Right ventricle myocardium inferior (tissue), 1 donor: ENCODE data around the gene COL4A6. TPM values are rescaled to one million over a fixed set of nuclear protein-coding genes. Genes with fewer than 3 reads are reported as not detected.
"Not testable (repeated sequence)": the region's sequence is repeated elsewhere in the genome, so short reads cannot be mapped to it uniquely, and the experiment has no call there.

Source experiments
- ATAC-seq: fragments of 200-7000 bp; cut with Tn5 transposase; one replicate; pipeline ENCODE4 v1.9.1; 2020; ENCODE audit warnings: mild to moderate bottlenecking, moderate library complexity
- DNase-seq: peaks from one replicate; pipeline ENCODE4 v3.0.0; 2021; ENCODE audit errors: missing footprints
- intact Hi-C: fragments of 100-400 bp; cut with DNase I; formaldehyde crosslinking; loops from one replicate; pipeline ENCODE4 v1.11.0; 2022
- total RNA-seq: library from RNA; stranded (reverse); fragmentation: NEBNext Ultra II Directional; extraction: Animal tissue kit (Norgen Biotek cat#: 25700); gene quantifications from one replicate; pipeline ENCODE4 v1.2.1, GENCODE V29; 2021
- donor health status: DM: no; HTN: yes; CAD: no; lungs with severe emphysema.

The COL4A6 gene
- total RNA-seq, 1 donor from 2014 or later, result 8.3 TPM

DNA sequence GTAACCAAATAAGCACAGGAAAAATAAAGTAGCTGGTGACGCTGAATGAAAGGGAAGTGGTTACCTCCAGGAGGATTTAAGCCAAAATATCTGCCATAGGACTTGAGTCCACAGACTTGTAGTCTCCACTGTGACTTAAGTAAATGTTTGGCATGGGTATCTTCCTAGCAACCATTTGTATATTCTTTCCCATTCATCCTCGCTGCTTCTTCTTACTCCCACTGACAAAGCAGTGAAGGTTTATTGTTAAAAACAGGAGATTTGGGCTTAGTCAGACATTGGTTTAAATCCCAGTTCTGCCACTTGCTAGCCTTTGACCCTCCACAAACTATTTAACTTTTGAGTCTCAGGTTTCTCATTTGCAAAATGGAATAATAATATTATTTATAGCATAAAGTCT, 22.3 kb downstream of the COL4A6 start:
- intact Hi-C loops, result no loop called here
- no peak for ATAC-seq
- no peak for DNase-seq

DNA sequence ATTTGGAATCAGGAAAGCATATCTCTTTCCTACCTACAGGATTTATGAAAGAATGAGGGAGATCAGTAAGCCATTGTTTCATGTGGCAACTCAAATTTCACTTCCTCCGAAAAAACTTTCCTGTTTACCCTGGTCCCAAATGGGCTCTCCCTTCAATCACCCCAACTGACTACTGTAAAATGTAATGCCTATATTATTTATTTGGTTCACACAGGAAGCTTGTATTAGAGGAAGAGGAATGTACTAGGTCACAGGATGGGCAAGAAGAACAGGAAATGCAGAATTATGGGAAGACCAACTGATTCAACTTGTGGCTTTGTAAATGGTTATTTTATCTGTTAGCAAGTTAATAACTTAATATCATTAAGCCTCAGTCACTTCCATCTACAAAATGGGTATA, 23.1 kb downstream of the COL4A6 start:
- no peak for ATAC-seq
- intact Hi-C loops, result no loop called here
- DNase-seq, result no peak

DNA sequence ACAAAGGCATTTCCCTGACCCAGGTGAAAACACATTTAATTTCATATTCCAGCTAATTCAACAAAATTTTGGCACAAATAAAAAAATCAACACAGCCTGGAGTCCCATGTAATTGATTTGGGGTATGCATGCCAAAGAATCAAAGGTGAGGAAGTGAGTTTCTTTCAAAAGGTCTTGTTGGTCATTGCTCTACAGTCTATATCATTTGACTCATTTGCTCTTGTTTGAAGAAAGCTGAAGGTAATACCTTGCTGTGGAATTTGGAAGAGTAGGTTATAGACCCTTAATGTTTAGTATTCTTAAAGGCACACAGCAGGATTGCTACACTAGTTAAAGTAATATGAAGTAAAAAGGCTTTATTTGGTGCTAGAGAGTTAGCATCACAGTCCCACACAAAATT, 25.4 kb downstream of the COL4A6 start:
- no peak for DNase-seq
- intact Hi-C loops, result no loop called here
- no peak for ATAC-seq

DNA sequence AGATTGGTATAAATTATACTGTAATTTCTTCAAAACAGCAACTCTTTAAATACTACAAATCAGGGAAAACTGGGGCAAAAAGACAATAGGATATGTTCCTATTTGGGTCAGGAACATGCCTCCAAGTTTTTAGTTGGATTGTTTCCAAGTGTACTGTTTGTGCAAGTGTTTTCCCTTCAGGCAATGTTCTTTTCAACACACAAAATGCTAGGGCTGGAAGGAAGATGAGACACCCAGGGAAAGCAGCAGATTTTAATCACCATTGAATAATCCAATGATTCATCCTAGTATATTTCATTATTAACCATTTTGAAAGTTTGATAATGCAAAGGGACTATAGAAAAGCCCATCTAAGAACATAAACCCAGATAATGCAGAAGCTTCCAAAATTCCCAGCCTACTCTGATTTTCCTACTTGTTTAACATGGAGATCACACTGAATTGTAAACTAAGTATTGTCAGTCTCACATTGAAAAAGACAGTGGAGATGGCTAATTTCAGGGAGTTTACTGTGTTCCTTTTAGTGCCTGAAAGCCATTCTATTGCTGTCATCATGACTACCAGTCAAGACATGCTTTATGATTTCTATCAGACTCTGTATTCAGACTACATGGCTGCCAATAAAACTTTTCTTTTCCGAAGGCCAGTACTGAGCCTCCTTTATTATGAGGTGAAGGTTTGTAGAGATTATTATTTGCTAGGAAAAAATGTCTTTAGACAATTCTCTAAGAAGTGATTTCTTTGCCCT, 38.6 kb downstream of the COL4A6 start:
- no peak for ATAC-seq
- DNase-seq, result no peak
- intact Hi-C loops, result no loop called here

DNA sequence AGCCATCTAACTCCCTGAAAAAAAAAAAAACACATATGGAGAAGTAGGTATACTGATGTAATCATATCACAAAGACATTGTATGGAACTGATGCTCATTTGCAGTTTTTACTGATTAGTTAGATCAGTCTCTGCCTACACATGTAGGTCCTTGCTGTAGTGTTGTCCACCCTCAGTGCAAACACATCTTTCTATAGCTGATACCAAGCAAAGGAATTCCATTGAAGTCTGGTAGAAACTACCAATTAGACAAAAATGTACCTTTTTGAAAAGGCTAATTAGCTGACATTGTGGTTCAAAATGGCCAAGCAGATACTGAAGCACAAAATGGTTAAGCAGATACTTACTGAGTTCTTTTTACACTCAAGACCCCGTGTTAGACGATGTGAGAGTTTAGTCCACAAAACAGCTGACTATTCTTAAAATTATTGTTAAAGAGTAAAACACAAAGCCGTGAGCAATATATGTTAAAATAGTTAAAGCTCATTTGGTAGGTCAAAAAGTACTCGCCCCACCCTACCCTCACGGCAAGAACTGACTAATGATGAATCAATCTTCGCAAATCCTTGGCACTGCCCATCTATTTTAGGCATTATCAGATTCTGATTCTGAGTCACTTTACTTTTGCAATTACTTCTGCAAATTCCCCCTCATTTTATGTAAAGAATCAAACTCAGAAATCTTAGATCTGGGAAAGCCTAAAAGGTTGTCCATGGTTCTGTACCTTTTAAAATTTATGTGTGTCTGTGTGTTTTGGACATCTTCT, 40.4 kb downstream of the COL4A6 start:
- intact Hi-C loops, result no loop called here
- no peak for DNase-seq
- ATAC-seq, result no peak

DNA sequence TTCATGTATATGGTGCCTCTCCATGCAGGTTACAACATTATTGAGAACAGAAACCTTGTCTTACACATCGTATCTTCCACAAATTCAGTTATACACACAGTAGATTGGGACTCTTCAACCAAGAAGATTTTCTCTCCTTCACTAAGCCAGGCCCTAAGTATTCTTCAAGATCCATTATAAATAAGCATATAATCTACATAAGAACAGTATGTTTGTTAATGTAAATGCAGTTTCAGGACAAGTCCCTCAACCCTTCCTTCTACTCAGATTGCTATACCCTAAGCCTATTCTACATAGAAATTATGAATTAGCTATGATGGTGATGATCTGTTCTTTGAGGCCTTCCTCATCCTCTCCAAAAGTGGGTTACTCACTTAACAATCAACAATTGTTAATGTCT, 41.2 kb downstream of the COL4A6 start:
- ATAC-seq, result no peak
- intact Hi-C loops, result no loop called here

DNA sequence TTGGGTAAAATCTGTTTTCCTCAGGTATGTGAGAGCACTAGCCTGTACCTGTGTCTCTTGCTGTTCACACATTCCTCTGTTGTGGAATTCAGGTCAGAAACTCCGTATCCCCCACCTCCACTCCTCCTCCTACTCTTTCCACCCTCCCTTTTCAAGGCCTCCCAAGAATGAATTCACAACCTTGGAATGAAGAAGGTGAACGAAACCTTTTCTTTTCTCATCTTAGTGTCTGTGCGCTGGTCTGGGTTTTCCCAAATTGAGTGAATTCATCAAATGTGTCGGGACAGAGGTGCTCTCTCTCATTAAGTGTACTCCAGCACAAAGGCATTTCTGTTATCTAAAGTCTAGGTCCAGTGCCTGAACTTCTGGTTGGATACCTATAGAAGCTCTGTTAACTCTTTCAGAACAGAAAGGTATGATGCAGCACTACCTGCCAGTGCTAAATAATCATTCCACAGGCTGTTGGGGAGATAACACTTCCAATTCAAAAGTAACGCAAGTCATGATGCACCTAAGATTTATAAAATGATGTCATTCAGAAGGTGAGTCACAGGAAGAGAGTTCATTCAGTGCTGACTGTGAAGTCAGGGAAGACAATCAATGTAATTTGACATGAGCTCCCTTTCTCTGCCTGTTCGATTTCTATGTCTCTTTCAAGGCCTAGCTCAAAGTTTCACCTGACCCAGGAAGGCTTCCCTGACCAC, 41.9 kb downstream of the COL4A6 start:
- DNase-seq (no peak), ATAC-seq (no peak)
- intact Hi-C loops, result no loop called here

More for the DNA sequence above, 41.2 kb downstream of the COL4A6 start:
- no peak for DNase-seq

DNA sequence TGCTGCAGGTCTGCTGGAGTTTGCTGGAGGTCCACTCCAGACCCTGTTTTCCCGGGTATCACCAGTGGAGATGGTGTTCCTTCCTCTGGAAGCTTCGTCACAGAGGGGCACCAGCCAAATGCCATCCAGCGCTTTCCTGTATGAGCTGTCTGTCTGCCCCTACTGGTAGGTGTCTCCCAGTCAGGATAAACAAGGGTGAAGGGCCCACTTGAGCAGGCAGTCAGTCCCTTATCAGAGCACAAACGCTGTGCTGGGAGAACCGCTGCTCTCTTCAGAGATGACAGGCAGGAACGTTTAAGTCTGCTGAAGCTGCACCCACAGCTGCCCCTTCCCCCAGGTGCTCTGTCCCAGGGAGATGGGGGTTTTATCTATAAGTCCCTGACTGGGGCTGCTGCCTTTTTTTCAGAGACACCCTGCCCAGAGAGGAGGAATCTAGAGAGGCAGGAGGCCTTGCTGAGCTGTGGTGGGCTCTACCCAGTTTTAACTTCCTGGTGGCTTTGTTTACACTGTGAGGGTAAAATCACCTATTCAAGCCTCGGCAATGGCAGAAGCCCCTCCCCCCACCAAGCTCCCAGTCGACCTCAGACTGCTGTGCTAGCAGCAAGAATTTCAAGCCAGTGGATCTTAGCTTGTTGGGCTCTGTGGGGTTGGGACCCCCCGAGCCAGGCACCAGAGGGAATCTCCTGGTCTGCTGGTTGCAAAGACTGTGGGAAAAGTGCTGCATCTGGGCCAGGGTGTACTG, 47.1 kb downstream of the COL4A6 start:
- DNase-seq, intact Hi-C loops: not testable (repeated sequence)
- peak; percentile 64 for ATAC-seq

DNA sequence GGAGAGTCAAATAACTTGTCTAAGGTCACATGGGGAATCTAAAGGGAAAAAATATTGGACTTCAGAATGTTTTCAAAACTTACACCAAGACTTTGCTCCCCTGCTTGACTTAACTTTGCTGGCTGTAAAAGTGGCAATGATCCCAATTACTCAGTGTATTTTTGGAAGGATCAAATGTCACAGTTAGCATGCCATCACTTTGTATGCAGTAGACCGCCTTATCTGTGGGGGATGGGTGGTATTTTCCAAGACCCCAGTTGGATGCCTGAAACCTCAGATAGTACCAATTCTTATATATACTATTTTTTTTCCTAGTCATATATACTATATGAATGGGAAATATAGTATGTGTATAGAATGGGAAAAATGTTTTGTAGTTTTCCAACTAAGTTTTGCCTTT, 53.4 kb downstream of the COL4A6 start:
- ATAC-seq (no peak), DNase-seq (no peak)
- intact Hi-C loops, result loop anchor here (10.0 kb wide), 1 partner anchor 80 kb away; no protein-coding TSS in a partner anchor

DNA sequence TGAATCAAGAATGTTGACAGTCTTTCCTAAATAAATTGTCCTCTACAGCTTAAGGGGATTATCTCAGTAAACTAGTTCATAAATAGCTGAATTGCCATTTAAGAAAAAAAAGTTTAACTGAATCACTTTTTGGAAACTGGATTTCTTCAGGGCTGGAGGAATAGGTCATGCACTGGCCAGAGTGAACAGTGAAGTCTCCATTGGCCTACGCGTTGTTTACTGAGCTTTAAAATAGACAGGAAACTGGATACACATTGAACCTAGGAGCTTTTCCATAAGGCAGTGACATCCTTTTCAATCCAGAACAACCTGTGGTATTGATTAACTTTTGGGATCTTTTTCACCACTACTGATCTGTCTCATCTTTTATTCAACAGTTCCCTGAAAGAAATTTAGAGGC, 58.0 kb downstream of the COL4A6 start:
- ATAC-seq (no peak), DNase-seq (no peak)
- intact Hi-C loops, result loop anchor here (10.0 kb wide), 1 partner anchor 75 kb away; no protein-coding TSS in a partner anchor

DNA sequence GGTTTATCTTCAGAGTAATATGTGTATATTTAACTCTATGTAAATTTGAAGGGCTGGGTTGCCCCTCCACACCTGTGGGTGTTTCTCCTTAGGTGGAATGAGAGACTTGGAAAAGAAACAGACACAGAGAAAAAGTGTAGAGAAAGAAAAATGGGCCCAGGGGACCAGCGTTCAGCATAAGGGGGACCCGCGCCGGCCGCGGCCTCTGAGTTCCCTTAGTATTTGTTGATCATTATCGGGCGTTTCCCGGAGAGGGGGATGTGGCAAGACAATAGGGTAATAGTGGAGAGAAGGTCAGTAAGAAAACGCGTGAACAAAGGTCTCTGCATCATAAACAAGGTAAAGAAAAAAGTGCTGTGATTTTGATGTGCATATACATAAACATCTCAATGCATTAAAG, 61.4 kb downstream of the COL4A6 start:
- intact Hi-C loops, DNase-seq, ATAC-seq: not testable (repeated sequence)

DNA sequence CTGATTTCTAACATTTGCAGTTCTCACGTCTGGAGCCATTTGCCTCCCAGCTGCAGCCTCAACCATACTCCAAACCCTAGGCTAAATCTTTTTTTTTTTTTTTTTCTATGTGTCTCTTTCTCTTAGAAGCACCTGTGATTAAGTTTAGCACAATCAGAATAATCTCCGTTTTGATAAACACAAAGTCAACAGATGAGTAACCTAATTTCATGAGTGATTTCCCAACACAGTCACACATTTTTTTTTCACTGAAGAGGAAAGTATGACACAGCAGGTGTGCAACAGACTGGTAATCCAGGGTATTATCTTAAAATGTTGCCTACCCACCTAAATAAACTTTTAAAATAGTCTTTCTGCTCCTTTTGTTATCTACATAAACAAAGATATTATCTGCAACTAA, 62.6 kb downstream of the COL4A6 start:
- intact Hi-C loops, ATAC-seq, DNase-seq: not testable (repeated sequence)

DNA sequence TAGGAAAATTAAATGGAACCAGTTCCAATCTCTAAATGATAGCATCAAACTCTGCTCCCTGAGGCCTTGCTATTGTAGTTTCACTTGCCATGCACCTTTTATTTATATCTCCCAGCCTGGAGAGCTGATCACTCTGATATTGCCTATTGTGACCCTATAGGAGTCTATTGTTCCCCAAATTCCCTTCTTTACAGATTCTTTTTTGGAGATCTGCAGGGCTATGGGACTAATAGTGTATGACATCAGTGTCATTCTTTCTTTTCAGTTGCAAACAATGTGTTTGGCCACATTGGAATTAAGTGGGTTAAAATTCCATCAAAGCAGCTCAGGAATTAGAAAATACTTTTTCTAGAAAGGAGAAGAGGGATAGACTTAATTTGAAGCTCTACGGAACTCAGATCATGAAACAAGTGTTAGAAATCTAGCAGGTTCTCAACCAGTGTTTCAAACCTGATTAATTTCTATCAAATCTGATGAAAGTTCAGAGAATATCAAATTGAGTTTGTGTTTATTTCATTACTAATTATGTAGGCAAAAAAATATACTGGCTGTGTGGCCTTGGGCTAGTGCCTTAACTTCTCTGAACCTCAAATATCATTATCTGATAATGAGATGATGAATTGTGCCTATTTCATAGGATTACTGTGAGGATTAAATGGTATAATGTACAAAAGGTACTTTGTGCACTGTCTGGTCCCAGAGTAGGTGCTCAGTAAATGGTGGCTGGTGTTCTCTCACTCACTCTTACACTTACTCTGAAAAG, 71.4 kb downstream of the COL4A6 start:
- DNase-seq (no peak), ATAC-seq (no peak)
- intact Hi-C loops, result no loop called here

DNA sequence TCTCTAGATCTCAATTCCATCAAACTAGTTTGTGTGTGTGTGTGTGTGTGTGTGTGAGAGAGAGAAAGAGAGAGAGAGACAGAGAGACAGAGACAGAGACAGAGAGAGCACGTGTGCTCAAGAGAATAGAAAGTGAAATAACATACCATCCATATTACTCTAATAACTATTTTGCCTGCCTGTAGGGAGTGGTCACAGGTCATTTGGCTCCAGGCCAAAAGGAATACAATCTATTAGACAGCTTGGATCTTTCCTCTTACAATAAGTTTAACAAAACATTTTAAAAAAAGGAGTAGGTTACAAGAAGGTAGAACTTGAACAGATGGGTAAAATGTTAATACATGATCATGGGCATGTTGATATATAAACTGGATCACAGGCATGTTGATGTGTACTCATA, 76.2 kb downstream of the COL4A6 start:
- DNase-seq (no peak), ATAC-seq (no peak)
- intact Hi-C loops, result no loop called here

DNA sequence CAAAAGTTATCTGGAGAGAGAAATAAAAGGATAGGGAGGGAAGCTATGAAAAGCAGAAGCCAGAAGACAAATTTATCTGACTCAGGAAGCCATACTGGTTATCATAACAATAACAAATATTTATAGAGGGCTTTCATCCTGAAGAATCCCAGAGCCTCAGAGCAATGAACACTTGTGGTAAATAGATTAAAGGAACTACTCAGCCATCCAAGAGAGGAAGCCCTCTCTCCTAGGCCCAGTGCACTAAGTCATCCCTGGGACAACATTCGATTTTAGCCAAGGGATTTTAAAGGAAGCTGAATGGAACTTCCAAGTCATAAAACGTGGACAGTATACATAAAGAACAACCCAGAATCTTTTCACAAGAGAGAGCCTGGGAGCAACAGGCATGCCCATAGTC, 76.9 kb downstream of the COL4A6 start:
- ATAC-seq (no peak), DNase-seq (no peak)
- intact Hi-C loops, result no loop called here

DNA sequence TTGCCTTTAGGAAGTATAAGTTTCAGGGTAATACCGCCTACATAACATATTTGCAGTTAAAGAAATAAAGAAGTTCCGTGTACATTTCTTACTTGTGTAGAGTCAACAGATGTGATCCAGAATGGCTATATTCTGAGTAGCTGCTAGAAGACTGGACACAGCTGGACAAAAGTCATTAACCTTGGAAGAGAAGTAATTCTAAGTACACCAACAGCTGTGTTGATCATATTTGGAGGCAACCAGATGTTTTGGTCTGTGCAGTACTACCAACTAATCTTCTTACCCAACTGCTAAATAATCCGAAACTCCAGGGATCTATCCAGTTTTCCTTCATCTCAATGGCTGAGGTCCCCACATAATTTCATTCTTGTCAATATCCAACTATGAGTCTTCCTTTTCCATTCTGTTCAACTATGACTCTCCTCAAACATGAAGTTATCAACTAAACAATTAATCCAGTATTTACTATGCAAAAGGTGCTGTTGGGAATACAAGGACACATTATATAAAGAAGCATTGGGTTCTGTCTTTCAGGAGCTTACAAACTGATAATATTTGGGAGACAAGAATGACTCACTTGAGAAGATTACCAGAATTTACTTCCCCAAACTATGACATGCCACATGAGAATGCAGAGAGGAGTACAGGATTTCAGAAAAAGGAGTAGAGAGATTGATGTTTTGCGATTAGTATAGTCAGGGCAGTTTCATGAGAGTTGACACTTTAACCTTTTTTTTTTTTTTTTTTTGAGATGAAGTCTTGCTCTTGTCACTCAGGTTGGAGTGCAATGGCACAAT, 78.2 kb downstream of the COL4A6 start:
- intact Hi-C loops, result no loop called here
- ATAC-seq (no peak), DNase-seq (no peak)

DNA sequence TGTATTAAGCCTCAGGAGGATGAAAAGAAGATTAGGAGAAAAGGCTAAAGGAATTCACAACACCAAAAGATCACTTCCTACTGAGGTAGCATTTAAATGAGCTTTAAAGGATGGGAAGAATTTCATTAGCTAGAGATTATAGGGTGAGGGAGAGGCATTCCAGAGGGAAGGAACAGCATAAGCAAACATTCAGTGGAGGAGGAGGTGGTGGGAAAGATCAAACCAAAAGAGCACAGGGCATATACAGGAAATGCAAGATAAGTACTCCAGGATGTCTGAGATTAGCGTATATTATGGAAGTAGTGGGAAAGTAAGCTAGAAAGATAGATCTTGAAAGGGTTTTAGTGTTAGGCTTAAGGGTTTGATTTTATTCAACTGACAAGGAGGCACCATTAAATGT, 84.8 kb downstream of the COL4A6 start:
- ATAC-seq (no peak), DNase-seq (no peak)
- intact Hi-C loops, result no loop called here

DNA sequence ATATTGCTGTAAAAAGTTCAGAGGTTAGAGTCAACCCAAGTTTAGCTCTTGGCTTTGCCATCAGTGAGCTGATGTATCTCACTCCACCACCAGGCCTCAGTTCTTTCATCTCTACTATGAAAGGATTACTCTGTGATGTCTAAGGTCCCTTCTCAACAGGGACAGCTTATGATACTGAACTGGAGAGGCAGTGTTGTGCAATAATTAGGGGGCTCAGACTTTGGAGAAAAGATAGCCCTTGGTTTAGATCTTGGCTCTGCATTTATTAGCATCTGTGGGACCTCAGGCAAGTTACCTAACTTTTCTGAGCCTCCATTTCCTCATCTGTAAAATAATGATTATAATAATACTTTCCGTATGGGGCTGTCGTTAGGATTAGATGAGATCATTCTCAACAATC, 89.0 kb downstream of the COL4A6 start:
- no peak for DNase-seq
- intact Hi-C loops, result no loop called here
- ATAC-seq, result no peak
